Ovary (tissue), 3 donors: Measurements from ENCODE around the gene CITED4.

Source experiments
- CTCF ChIP-seq, 3 donors: fragments of 450-650 bp in 2 of 3; fragments of 200-600 bp in 1 of 3; IDR thresholded peaks; one replicate each; pipeline versions ENCODE4 v1.5.1 to v1.8.0; 2016 to 2022; ENCODE audit warnings: antibody characterized with exemption in 3 of 3, mild to moderate bottlenecking in 1 of 3
- POLR2A ChIP-seq: fragments of 450-650 bp; IDR thresholded peaks from one replicate; pipeline ENCODE4 v1.6.1; 2017; ENCODE audit warnings: antibody characterized with exemption, mild to moderate bottlenecking, moderate library complexity
- donor health status: DM: no; HTN: no; CAD: no.

- no peak for TF ChIP-seq CTCF (IDR thresholded peaks at IDR 0.05)
- no peak for TF ChIP-seq POLR2A
Measured at GRCh38 chr1:40878906-40879305, 16.7 kb upstream of the CITED4 start.
